Ectodermal cell (in vitro differentiated cells): ENCODE data around the gene UPB1.

Source experiments
- H3K27ac ChIP-seq: 2 replicates; pipeline ENCODE4 v1.7.0; 2013; ENCODE audit warnings: mild to moderate bottlenecking, low read depth, low read length; ENCODE audit not compliant: insufficient read depth, poor library complexity, severe bottlenecking
- H3K27me3 ChIP-seq: 2 replicates; pipeline ENCODE4 v1.7.0; 2013; ENCODE audit warnings: mild to moderate bottlenecking, low read length; ENCODE audit not compliant: insufficient read depth, control insufficient read depth, poor library complexity, severe bottlenecking
- H3K36me3 ChIP-seq: one replicate; pipeline ENCODE4 v1.7.0; 2013; ENCODE audit warnings: low read length; ENCODE audit not compliant: control insufficient read depth, insufficient read depth
- H3K4me1 ChIP-seq: one replicate; pipeline ENCODE4 v1.7.0; 2013; ENCODE audit warnings: low read length; ENCODE audit not compliant: control insufficient read depth, insufficient read depth
- H3K4me3 ChIP-seq: 2 replicates; pipeline ENCODE4 v1.7.0; 2013; ENCODE audit warnings: low read depth, low read length, control low read depth; ENCODE audit not compliant: insufficient read depth
- H3K9me3 ChIP-seq: 2 replicates; pipeline ENCODE4 v1.7.0; 2013; ENCODE audit warnings: mild to moderate bottlenecking, low read length, moderate library complexity; ENCODE audit not compliant: control insufficient read depth
- WGBS, 2 experiments: methylation state at CpG; one replicate each; pipeline ENCODE4 v1.1.7; 2013; ENCODE audit warnings: missing lambda C conversion rate in 2 of 2; 5-methylcytosine and 5-hydroxymethylcytosine counted together

UPB1 gene

GRCh38 chr22:24502034-24502433, 6.9 kb downstream of the UPB1 start:
- 63 to 68% methylated on average over 7 of the region's 7 CpGs for WGBS, 2 experiments
- Histone ChIP-seq H3K9me3 (no peaks in the 10 kb centered on the region), H3K27me3 (peaks cover 71% of the 10 kb centered on the region), H3K4me1 (peaks cover 37% of the 10 kb centered on the region), H3K36me3 (no peaks in the 10 kb centered on the region), H3K27ac (no peak overlapping the region), H3K4me3 (no peak overlapping the region)

- Histone ChIP-seq H3K4me3 (no peak overlapping the region), H3K36me3 (no peaks in the 10 kb centered on the region), H3K4me1 (peaks cover 37% of the 10 kb centered on the region), H3K27ac (no peak overlapping the region), H3K27me3 (peaks cover 67% of the 10 kb centered on the region), H3K9me3 (no peaks in the 10 kb centered on the region)
- 88 to 89% methylated on average over 1 of the region's 1 CpG for WGBS, 2 experiments
Measured at GRCh38 chr22:24502541-24502940, 7.4 kb downstream of the UPB1 start.

GRCh38 chr22:24503137-24503842, 8.2 kb downstream of the UPB1 start:
- Histone ChIP-seq H3K4me3 (no peak overlapping the region), H3K4me1 (peaks cover 37% of the 10 kb centered on the region), H3K27ac (no peak overlapping the region), H3K9me3 (no peaks in the 10 kb centered on the region), H3K27me3 (peaks cover 60% of the 10 kb centered on the region), H3K36me3 (no peaks in the 10 kb centered on the region)
- 83 to 84% methylated on average over 7 of the region's 7 CpGs for WGBS, 2 experiments

GRCh38 chr22:24503843-24504338, 8.8 kb downstream of the UPB1 start:
- H3K4me3 ChIP-seq, result no peak overlapping the region
- peaks cover 34% of the 10 kb centered on the region for H3K4me1 ChIP-seq
- WGBS, 2 experiments, result 91 to 96% methylated on average over 5 of the region's 5 CpGs
- peaks cover 54% of the 10 kb centered on the region for H3K27me3 ChIP-seq
- no peaks in the 10 kb centered on the region for H3K9me3 ChIP-seq
- no peaks in the 10 kb centered on the region for H3K36me3 ChIP-seq
- H3K27ac ChIP-seq, result no peak overlapping the region

- WGBS, 2 experiments, result 92 to 95% methylated on average over 2 of the region's 2 CpGs
- Histone ChIP-seq H3K27me3 (peaks cover 47% of the 10 kb centered on the region), H3K27ac (no peak overlapping the region), H3K4me1 (peaks cover 27% of the 10 kb centered on the region), H3K4me3 (no peak overlapping the region), H3K36me3 (no peaks in the 10 kb centered on the region), H3K9me3 (no peaks in the 10 kb centered on the region)
Measured at GRCh38 chr22:24504540-24504939, 9.4 kb downstream of the UPB1 start.

- Histone ChIP-seq H3K9me3 (no peaks in the 10 kb centered on the region), H3K4me1 (peaks cover 21% of the 10 kb centered on the region), H3K27ac (no peak overlapping the region), H3K4me3 (no peak overlapping the region), H3K27me3 (peaks cover 41% of the 10 kb centered on the region), H3K36me3 (no peaks in the 10 kb centered on the region)
- WGBS, 2 experiments, result 80 to 95% methylated on average over 2 to 3 of the region's 3 CpGs
Measured at GRCh38 chr22:24504956-24505736, 10.0 kb downstream of the UPB1 start.

- no peaks in the 10 kb centered on the region for H3K9me3 ChIP-seq
- H3K36me3 ChIP-seq, result no peaks in the 10 kb centered on the region
- peaks cover 27% of the 10 kb centered on the region for H3K27me3 ChIP-seq
- H3K27ac ChIP-seq, result no peak overlapping the region
- H3K4me1 ChIP-seq, result peaks cover 3% of the 10 kb centered on the region
- WGBS, 2 experiments, result 67 to 68% methylated on average over 6 of the region's 6 CpGs
- H3K4me3 ChIP-seq, result no peak overlapping the region
Measured at GRCh38 chr22:24506802-24507438, 11.8 kb downstream of the UPB1 start.

GRCh38 chr22:24507716-24508115, 12.6 kb downstream of the UPB1 start:
- Histone ChIP-seq H3K4me3 (no peak overlapping the region), H3K27ac (no peak overlapping the region)
- 25 to 33% methylated on average over 7 of the region's 7 CpGs for WGBS, 2 experiments

GRCh38 chr22:24510637-24511625, 15.8 kb downstream of the UPB1 start:
- WGBS, 2 experiments, result 88 to 91% methylated on average over 8 to 9 of the region's 10 CpGs
- Histone ChIP-seq H3K27me3 (peaks cover 7% of the 10 kb centered on the region), H3K4me3 (no peak overlapping the region)

More at GRCh38 chr22:24507716-24508115, 12.6 kb downstream of the UPB1 start:
- no peaks in the 10 kb centered on the region for H3K4me1 ChIP-seq
- H3K36me3 ChIP-seq, result no peaks in the 10 kb centered on the region
- H3K9me3 ChIP-seq, result no peaks in the 10 kb centered on the region
- H3K27me3 ChIP-seq, result peaks cover 19% of the 10 kb centered on the region

More at GRCh38 chr22:24510637-24511625, 15.8 kb downstream of the UPB1 start:
- no peaks in the 10 kb centered on the region for H3K9me3 ChIP-seq
- no peak overlapping the region for H3K27ac ChIP-seq
- H3K36me3 ChIP-seq, result no peaks in the 10 kb centered on the region
- no peaks in the 10 kb centered on the region for H3K4me1 ChIP-seq
